IPS DF 4.7 (cell line): ENCODE results near the gene POLR2L.

Experiments
- DNase-seq: peaks from one replicate; pipeline ENCODE4 v3.0.0-alpha.2; 2013; ENCODE audit warnings: low spot score; ENCODE audit errors: extremely low read depth

Gene POLR2L

GRCh38 chr11:827146-827896 is 15.0 kb downstream of the POLR2L start:
- no peak for DNase-seq

DNA sequence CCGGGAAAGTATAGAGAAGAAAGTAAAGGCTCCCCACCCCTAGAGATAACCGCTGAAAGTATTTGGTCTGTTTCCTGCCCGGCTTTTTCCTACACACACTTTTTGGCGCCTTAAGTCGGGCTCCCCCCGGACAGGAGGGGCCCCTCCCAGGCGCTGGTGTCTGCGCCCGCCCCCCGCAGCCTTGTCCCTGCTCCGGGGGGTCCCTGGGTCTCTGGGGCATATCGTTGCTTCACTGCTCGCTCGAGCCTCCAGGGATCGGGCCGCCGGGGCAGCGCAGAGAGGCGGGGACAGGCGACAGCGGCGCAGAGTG is 15.5 kb downstream of the POLR2L start:
- no peak for DNase-seq

DNA sequence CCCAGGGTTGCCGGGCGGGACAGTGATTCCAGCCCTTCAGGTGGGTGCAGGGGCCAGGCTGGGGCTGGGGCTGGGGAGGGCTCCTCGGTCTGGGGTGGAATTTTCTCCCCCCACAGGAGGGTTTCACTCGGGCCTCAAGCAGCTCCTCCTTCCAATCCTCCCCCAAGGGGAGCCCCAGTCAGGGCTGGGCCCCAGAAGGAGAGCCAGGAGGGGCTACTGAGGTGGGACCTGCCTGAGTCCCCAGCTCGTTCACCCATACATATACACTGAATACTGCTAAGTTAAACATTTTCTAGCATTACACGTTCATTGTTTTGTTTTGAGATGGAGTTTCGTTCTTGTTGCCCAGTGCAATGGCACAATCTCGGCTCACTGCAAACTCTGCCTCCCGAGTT is 16.1 kb downstream of the POLR2L start:
- no peak for DNase-seq

GRCh38 chr11:825366-826226 is 16.7 kb downstream of the POLR2L start:
- DNase-seq, result no peak

- no peak for DNase-seq
Measured at GRCh38 chr11:824942-825341, 17.4 kb downstream of the POLR2L start.

DNA sequence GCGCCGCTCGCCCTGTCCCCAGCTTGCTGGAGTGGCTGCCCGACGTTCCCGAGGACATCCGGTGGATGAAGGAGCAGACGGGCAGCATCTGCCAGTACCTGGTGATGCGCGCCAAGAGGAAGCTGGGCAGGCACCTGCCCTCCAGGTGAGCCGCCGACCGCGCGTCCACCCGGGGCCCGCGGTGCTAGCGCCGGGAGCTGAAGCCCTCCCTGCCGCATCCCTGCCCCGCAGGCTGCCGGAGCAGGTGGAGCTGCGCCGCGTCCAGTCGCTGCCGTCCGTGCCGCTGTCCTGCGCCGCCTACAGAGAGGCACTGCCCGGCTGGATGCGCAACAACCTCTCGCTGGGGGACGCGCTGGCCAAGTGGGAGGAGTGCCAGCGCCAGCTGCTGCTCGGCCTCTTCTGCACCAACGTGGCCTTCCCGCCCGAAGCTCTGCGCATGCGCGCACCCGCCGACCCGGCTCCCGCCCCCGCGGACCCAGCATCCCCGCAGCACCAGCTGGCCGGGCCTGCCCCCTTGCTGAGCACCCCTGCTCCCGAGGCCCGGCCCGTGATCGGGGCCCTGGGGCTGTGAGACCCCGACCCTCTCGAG is 17.9 kb downstream of the POLR2L start:
- no peak for DNase-seq

DNA sequence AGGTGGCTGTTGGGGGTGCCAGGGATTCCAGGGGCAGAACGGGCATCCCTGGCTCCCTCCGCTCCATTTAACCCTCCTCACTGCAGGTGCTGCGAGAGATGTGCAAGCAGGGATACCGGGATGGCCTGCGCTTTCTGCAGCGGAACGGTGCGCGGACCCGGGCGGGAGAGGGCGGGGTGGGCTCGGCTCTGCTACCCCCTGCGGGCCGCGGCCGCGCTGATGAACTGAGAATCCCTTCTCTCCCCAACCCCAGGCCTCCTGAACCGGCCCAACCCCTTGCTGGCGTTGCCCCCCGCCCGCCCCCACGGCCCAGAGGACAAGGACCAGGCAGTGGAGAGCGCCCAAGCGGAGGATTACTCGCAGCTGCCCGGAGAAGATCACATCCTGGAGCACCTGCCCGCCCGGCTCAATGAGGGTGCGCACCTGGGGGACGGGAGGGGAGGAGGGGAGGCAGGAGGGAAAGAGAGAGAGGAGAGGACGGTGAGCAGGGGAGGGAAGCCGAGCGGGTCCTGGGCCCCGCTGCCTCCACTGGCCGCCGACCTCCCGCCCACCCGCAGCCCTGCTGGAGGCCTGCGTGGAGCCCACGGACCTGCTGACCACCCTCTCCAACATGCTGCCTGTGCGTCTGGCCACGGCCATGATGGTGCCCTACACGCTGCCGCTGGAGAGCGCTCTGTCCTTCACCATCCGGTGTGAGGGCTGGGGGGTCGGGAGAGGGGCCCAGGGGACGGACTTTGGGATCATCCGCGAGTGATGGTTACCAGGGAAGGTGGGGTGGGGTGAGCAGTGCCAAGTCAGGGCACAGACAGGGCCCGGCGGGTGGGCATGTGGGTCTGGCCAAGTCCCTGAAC is 18.7 kb downstream of the POLR2L start:
- no peak for DNase-seq

DNA sequence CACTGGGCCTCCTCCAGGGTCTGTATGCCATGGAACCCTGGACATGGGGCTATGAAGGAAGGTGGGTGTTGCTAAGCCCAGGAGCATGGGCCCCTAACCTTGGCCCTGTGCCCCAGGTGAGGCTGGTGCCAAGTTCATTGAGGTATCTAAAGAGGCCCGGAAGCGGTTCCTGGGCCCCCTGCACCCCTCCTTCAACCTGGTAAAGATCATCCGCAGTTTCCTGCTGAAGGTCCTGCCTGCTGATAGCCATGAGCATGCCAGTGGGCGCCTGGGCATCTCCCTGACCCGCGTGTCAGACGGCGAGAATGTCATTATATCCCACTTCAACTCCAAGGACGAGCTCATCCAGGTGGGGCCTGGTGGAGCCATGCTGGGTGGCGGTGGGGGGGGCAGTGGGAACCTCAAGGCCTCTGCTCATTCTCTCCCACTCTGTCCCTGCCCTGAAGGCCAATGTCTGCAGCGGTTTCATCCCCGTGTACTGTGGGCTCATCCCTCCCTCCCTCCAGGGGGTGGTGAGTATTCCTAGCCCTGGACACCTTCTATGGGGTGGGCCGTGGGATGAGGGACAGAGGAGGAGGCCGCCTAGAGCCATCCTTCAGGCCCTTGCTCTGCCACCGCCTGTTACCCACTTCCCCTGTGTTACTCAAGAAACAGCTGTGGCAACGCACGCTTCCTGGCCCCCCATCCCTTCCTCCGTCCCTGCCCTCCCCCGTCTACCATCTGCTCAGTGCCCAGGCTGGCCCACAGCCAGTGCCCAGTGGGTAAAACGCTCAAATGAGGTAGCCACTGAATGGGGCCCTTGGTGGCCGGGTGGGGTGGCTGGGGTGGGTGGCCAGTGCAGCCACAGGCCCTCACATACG is 20.6 kb downstream of the POLR2L start:
- no peak for DNase-seq

GRCh38 chr11:820655-821511 is 21.4 kb downstream of the POLR2L start:
- DNase-seq, result no peak

DNA sequence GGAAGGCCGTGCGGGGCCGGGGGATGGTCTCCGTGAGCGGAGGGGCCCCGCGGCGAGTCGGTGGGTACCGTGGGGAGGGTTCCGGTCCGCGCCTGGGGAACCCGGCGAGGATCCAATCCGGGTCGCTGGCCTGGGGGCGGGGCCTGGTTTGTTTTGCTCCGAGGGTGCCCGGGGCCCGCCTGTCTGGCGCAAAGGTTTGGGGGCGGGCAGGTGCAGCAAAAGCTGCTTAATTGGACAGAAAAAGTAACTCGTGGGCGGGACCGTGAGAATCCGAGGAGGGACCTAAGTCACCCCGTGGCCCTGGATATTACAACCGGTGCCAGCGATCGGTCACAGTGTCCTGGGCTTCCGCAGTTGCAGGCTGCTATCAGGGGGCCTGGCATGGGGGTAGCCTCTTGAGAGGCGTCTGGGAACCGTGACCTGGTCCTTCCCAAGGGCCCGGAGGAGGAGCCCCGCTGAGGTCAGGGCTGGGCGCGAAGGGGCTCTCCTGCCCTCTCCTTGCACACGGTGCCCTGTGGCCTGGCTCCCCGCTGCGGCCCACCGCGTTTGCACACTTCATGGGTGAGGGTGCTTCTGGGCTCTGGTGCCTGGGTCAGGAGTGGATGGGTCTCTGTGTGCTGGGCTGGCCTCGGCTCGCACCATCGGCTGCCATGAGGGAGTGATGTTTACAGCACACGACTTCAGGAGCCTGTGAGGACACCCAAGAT is 22.2 kb downstream of the POLR2L start:
- no peak for DNase-seq

- DNase-seq, result no peak
Measured at GRCh38 chr11:819129-819931, 23.0 kb downstream of the POLR2L start.

DNA sequence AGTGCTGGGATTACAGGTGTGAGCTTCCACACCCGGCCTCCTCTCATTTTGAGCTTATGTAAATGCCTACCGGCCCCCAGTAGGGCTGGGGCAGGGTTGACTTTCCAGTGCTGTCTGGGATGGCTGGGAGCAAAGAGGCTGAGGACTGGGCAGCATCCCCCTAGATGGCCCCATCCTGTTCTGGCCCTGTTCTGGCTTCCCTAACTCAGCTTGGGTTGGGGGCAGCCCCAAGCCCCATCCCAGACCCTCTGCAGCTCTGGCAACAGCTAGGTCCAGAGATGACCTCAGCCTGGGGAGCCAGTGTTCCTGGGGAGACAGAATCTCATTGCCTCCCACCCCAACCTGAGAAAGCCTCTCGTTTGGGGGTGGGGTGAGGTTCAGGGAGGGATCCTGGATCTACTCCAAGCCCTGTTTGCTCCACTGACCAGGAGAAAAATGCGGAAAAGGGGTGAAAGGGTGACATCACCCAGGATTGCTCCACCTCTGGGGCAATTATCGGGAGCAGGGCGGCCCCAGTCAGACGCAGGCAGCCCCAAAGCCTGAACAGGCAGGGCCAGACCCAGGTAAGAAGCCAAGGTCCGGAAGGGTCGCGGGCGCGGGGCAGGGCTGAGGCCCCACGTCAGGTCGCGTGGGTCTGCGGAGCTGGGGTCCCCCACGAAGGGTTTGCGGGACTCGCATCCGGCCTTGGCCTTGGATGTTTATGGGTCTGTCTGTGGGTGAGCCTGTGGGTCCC is 23.8 kb downstream of the POLR2L start, which contains the start of gene PNPLA2:
Gene PNPLA2 (plus strand): TSS at position 519 of the 733 bp plus-strand sequence. CDS start 805 bp downstream, outside the sequence.
- no peak for DNase-seq

DNA sequence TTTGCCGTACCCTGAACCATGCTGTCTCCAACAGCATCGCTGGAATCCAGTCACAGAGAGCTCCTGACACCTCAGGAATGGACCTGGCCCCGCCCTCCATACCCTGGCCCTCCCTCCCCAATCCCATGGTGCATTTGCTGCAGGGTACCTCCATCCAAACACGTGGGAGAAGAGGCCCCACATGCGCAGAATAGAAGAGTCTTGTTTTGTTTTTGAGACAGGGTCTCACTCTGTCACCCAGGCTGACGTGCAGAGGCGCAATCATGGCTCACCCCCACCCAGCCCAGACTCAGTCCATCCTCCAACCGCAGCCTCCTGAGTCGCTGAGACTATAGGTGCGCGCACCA is 25.9 kb downstream of the POLR2L start:
- no peak for DNase-seq

DNA sequence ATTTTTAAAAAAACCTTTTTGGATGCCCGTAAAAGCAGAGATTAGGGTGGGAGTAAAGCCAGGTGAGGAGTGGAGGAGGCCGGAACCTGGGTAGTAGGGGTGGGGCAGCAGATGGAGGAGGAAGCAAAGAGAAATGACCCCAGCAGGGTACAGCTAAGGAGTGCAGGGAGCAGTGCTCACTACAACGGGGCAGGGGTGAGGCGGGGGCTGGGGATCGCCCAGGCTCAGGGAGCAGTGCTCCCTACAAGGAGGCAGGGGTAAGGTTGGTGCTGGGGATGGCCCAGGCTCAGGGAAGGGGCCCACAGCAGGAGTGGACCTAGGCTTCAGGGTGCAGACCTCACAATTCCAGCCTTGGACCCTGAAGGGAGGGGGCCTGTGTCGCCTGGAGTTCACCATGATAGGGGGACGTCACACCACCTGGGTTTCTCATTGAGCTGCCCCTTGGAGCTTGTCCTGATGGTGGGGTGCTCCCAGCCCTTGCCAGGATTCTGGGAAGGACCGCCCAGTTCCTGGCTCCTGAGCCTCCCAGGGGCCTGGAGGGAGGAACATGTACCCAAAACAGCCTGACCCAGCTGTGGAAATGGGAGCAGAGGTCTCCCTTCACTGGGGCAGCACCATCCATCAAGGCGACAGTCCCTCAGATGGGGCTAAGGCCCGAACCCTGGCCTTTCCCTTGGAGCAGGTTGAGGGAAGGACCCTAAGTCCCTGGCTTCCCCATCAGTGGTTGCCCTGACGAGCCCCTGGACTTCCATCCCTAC is 26.5 kb downstream of the POLR2L start:
- no peak for DNase-seq

GRCh38 chr11:813456-814096 is 28.8 kb downstream of the POLR2L start:
- no peak for DNase-seq

DNA sequence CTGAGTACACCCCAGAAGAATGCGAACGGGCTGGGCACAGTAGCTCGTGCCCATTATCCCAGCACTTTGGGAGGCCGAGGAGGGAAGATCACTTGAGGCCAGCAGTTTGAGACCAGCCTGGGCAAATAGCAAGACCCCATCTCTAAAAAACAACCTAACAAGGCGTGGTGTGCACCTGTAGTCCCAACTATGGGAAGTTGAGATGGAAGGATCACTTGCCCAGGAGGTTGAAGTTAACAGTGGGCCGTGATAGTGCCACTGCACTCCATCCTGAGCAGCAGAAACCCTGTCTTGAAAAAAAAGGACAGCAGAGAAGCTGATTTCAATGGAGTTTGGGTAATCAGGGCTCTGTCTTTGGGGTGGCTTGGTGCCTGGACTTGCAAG is 29.3 kb downstream of the POLR2L start:
- DNase-seq, result no peak
